Esophagus (tissue), 2 donors: Measurements from ENCODE around the gene BLCAP. TPM values are rescaled to one million over a fixed set of nuclear protein-coding genes. Genes with fewer than 3 reads are reported as not detected.

Source experiments
- H3K27ac ChIP-seq, 2 donors: one replicate each; pipeline ENCODE4 v1.5.1; 2013; ENCODE audit warnings: low read depth in 2 of 2, mild to moderate bottlenecking in 2 of 2, inconsistent platforms in 1 of 2, low read length in 1 of 2, moderate library complexity in 1 of 2
- H3K27me3 ChIP-seq, 2 donors: one replicate each; pipeline ENCODE4 v1.6.1; 2013; ENCODE audit warnings: low read length in 2 of 2, control low read depth in 1 of 2, mild to moderate bottlenecking in 1 of 2; ENCODE audit not compliant: insufficient read depth in 2 of 2, control insufficient read depth in 1 of 2
- H3K36me3 ChIP-seq, 2 donors: one replicate each; pipeline ENCODE4 v1.6.1; 2013; ENCODE audit warnings: low read length in 1 of 2; ENCODE audit not compliant: control insufficient read depth in 2 of 2, insufficient read depth in 2 of 2
- H3K4me1 ChIP-seq, 2 donors: one replicate each; pipeline ENCODE4 v1.6.1; 2013; ENCODE audit warnings: low read length in 1 of 2; ENCODE audit not compliant: control insufficient read depth in 2 of 2, insufficient read depth in 2 of 2
- H3K4me3 ChIP-seq, 2 donors: one replicate each; pipeline ENCODE4 v1.5.1; 2013; ENCODE audit warnings: low read length in 2 of 2, mild to moderate bottlenecking in 2 of 2, low read depth in 1 of 2, moderate library complexity in 1 of 2
- H3K9me3 ChIP-seq, 2 donors: one replicate each; pipeline ENCODE4 v1.6.1; 2013; ENCODE audit warnings: mild to moderate bottlenecking in 2 of 2, low read depth in 1 of 2, low read length in 1 of 2, moderate library complexity in 1 of 2; ENCODE audit not compliant: control insufficient read depth in 2 of 2, insufficient read depth in 1 of 2
- WGBS, 2 donors: extraction: QIAGEN DNeasy Blood & Tissue Kit; methylation state at CpG; one replicate each; pipeline ENCODE4 v1.1.7; 2013; 5-methylcytosine and 5-hydroxymethylcytosine counted together
- polyA plus RNA-seq, 2 donors: library from polyadenylated mRNA; stranded (reverse); fragments of 200-250 nt; gene quantifications; one replicate each; pipeline ENCODE4 v1.2.3, GENCODE V29; 2013
- donor health status: healthy with polysubstance abuse.
- donor health status: Bipolar disorder and iron deficiency.

The BLCAP gene
- polyA plus RNA-seq, 2 donors, result 45.7 to 80.2 TPM

GRCh38 chr20:37519508-37520418 lies 7.9 kb downstream of the BLCAP start:
- Histone ChIP-seq H3K27ac (peak overlapping the region in 1 of 2 donors; percentile 73), H3K9me3 (no peaks in the 10 kb centered on the region), H3K27me3 (no peaks in the 10 kb centered on the region), H3K4me3 (no peak overlapping the region), H3K36me3 (peaks cover 5 to 18% of the 10 kb centered on the region in 2 donors), H3K4me1 (peaks cover 10 to 20% of the 10 kb centered on the region in 2 donors)
- WGBS, 2 donors, result 73 to 80% methylated on average over 39 of the region's 39 CpGs

DNA sequence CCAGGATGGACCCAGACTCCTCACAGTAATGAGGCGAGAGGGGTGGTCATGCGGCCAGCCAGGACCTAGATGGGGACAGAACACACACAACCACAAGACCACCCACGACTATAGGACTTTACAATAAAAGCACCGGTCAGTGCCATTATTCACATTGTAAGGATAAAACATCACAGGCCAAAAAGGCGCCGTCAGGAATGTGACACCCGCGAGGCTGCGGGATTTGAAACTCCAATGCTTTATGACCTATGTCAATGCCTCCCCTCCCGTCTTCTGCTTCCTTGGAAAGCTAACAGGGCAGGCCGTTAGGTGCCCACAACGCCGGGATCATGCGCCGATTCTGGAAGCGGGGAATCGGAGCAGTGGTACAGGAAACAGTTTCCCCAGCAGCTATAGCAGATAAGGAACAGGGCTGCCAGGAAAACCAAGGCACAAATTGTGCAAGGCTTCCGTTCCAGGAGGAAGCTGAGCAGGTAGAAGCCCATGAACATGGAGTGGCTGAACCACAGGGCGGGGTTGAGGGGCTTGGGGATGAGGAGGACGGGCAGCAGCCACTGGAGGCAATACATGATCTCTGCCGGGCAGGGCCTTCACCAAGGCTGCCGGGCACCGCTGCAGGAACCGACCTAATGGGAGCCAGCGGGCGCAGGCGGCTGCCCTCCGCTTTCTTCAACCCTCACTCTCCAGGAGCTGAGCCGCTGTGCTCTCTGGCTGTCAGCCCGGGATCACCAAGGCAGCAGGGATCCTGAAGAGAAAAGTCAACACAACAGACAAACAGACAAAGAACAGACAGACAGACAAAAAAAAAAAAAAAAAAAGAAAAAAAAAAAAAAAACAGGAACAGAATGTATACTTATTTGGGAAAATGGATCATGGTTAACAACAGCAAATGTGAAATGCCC lies 8.8 kb downstream of the BLCAP start:
- Histone ChIP-seq H3K4me1 (peaks cover 10 to 12% of the 10 kb centered on the region in 2 donors), H3K4me3 (no peak overlapping the region), H3K27ac (peak overlapping the region in 1 of 2 donors; percentile 18), H3K9me3 (no peaks in the 10 kb centered on the region), H3K27me3 (no peaks in the 10 kb centered on the region), H3K36me3 (peaks cover 5 to 26% of the 10 kb centered on the region in 2 donors)
- WGBS, 2 donors, result 58 to 65% methylated on average over 30 of the region's 30 CpGs

DNA sequence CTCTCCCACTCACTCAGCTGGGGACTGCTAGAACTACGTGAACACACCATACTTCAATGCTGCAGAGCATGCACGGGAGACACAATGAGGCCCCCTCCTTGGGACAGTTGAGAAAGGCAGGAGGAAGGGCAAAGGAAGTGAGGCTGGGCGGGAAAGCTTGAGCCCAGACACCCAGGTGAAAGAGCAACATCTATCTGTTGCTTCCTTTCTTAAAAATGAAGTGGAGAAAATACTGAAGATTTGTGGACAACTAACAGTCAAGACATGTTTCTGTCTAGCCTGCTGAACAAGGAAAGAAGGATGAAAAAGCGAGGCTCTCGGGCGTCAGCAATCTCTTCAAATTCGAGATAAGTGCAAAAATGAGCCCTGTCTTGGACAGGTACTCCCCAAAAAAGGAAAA lies 9.6 kb downstream of the BLCAP start:
- no peaks in the 10 kb centered on the region for H3K27me3 ChIP-seq
- no peaks in the 10 kb centered on the region for H3K9me3 ChIP-seq
- H3K4me3 ChIP-seq, result no peak overlapping the region
- H3K4me1 ChIP-seq, result peaks cover 10 to 12% of the 10 kb centered on the region in 2 donors
- H3K27ac ChIP-seq, result peak overlapping the region in 1 of 2 donors; percentile 18
- 77 to 80% methylated on average over 7 of the region's 7 CpGs for WGBS, 2 donors
- peaks cover 8 to 31% of the 10 kb centered on the region in 2 donors for H3K36me3 ChIP-seq

DNA sequence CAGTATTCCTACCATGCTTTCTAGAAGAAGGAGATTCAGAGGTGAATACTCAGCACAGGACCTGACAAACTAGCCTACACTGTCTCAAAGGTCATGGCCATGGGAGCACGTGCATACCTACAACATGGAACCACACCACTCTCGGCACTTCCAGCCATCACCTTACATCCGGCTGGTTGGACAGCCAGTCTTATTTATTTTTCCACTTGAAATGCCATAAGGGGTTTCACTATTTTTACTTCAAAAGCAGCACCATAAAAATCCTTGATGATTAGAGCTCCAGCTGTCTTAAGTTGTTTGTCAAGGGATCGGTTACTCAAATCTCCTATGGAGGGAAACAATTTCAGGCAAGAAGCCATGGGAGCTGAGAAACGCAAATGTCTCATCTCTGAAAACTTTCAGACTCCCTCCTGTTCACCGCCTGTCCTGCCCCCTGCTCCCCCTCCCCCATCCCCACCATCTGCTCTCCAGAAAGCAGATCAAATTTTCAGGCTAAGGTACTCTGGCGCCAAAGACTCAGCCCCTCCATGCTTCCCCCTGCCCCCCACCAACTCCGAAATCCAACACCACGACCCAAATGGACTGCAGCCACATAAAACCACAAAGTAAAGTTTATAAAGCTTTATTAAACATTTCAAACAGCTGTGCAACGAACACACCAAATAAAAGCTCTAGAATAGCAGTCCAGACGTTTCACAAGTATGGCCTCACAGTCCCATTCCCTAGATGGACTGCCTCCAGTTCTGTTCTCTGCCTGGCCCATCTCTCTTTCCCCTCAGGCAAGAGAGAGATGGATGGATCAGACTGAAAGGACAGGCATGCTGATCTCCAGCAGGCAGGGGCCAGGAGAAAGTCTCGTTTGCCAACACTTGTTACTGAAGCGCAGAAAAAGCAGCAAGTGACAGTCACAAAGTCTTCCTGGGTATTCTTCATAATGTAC lies 10.6 kb downstream of the BLCAP start:
- no peaks in the 10 kb centered on the region for H3K27me3 ChIP-seq
- WGBS, 2 donors, result 46 to 55% methylated on average over 13 of the region's 13 CpGs
- H3K36me3 ChIP-seq, result peaks cover 8 to 29% of the 10 kb centered on the region in 2 donors

DNA sequence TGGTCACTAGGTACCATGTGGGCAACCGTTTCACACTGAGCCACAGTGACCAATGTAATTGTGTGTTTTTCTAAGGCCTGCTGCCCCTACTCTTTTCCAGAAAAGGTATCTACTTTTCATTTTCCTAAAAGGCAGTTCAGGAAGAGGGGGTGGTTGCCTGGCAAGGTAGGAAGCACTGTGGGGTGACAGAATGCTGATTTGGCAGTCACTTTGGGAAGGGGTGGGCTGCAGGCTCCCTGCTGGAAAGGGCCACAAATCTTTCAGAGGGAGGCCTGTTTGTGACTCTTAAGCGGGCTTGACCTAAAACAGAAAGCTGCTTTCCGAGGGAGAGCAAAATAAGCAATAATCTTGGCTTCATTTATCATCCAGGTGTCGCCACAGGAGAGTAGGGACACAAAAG lies 11.8 kb downstream of the BLCAP start:
- Histone ChIP-seq H3K36me3 (peaks cover 8 to 24% of the 10 kb centered on the region in 2 donors), H3K4me1 (peaks cover 4 to 5% of the 10 kb centered on the region in 2 donors), H3K4me3 (no peak overlapping the region), H3K27ac (no peak overlapping the region), H3K9me3 (no peaks in the 10 kb centered on the region), H3K27me3 (no peaks in the 10 kb centered on the region)
- 77 to 79% methylated on average over 4 of the region's 4 CpGs for WGBS, 2 donors

More for the DNA sequence above, 10.6 kb downstream of the BLCAP start:
- Histone ChIP-seq H3K4me1 (peaks cover 5 to 6% of the 10 kb centered on the region in 2 donors), H3K9me3 (no peaks in the 10 kb centered on the region), H3K4me3 (no peak overlapping the region), H3K27ac (no peak overlapping the region)

DNA sequence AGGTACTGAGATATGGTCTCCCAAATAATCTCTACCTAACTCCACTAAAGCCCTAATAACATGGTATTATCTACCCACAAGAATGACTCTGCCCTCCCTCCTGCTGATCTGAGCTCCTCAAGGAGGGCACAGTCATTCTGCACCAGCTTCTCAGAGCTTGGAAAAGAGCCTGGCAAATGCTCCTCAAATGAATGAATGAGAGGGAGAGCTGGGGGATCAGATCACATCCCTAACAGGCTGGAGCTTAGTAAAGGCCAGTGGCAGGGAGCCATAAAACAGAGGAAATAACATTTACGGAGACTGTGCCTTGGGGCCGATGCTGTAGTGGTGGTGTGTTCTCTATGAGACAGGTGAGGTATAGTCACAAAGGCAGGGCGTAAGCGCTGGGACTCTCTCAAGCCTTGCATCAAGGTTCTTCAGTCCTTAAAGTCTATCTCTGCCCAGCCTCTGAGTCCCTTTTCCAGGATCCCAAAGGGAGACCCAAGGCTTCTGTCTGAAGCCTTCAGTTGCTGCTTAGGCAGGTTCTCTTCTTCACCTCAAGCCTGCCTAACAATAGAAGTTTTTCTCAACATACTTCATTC lies 13.8 kb downstream of the BLCAP start:
- Histone ChIP-seq H3K4me1 (peaks cover 0 to 2% of the 10 kb centered on the region in 2 donors), H3K27me3 (no peaks in the 10 kb centered on the region), H3K4me3 (no peak overlapping the region), H3K27ac (no peak overlapping the region), H3K9me3 (no peaks in the 10 kb centered on the region), H3K36me3 (peaks cover 8 to 26% of the 10 kb centered on the region in 2 donors)
- WGBS, 2 donors, result 79 to 85% methylated on average over 4 of the region's 4 CpGs

DNA sequence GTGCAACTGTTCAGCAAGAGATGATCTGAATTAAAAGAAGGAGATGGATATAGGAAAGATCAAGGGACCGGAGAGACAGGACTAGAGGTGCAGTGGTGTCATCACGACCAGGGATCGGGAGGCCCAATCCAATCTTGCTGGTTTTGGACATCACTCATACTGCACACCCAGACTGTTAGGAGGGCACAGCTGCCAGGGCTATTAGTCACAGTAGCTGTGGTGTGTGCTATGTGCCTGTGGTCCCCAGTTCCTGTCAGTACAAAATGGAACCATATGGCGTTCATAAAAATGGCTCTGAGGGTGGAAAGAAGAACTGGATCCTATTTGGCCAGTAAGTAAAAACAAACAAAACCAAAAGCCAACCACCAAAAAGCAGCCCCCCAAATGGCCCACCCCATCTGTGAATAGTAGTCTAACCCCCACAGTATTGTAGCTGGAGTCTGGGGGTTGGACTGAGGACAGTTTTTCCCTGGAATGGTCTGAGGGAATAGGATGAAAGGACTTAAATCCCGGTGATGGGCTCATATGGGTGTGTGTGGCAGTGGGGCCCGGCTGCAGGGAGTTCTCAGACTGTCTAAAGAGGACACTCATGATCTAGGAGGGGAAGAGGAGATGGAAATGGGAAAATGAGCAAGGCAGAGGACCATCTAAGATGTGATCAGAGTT lies 15.9 kb downstream of the BLCAP start:
- Histone ChIP-seq H3K4me1 (no peaks in the 10 kb centered on the region), H3K9me3 (no peaks in the 10 kb centered on the region), H3K27ac (no peak overlapping the region), H3K27me3 (no peaks in the 10 kb centered on the region), H3K36me3 (peaks cover 8 to 20% of the 10 kb centered on the region in 2 donors), H3K4me3 (no peak overlapping the region)
- WGBS, 2 donors, result 95% methylated on average over 6 of the region's 6 CpGs

DNA sequence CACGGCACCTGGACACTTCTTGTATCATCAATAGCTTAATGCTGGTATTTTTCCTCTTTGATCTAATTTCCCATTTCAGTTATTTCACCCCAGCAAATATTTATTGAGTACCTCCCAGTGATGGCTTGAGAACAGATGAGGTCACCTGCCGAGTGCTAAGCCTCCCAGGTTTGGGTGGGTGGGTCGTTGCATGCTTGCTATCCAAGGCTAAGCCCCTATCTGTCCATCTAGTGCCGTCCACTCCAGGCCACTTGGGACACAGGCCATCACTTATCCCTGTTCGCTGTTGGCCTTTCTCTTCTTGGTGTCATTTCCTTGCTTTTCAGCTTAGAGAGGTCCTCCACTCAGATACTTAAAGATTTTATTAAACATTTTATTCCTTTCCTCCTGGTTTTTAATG lies 17.4 kb downstream of the BLCAP start:
- Histone ChIP-seq H3K36me3 (peaks cover 6 to 20% of the 10 kb centered on the region in 2 donors), H3K27ac (no peak overlapping the region), H3K4me1 (peaks cover 0 to 2% of the 10 kb centered on the region in 2 donors), H3K4me3 (no peak overlapping the region), H3K27me3 (no peaks in the 10 kb centered on the region), H3K9me3 (no peaks in the 10 kb centered on the region)
- WGBS, 2 donors, result 87 to 93% methylated on average over 5 of the region's 5 CpGs
